ENCODE results near the gene PDE4D.

The PDE4D gene

GRCh38 chr5:59593439-59594007, 300.0 kb downstream of the PDE4D start:
- FAIRE-seq = peak; percentile 50
- TF ChIP-seq TAF1 (IDR thresholded peaks at IDR 0.05; ENCODE audit: low read depth, low read length) (no peak), SPI1 (IDR thresholded peaks at IDR 0.05; ENCODE audit: low read depth, low read length) (peak; percentile 43; the same call in 1 of the 2 replicates)
- DNase-seq (ENCODE audit: insufficient read length, low spot score) = no peak

- TF ChIP-seq POLR2A (IDR thresholded peaks at IDR 0.05; ENCODE audit: low read depth, low read length) (no peak), POLR2AphosphoS5 (IDR thresholded peaks at IDR 0.05; ENCODE audit: low read depth, low read length) (no peak)
- no peak for FAIRE-seq
- no peak for DNase-seq (ENCODE audit: insufficient read length, low spot score)
Observed at GRCh38 chr5:59592101-59592500, 301.4 kb downstream of the PDE4D start.

- FAIRE-seq (no peak), DNase-seq (ENCODE audit: insufficient read length, low spot score) (no peak)
- TF ChIP-seq POLR2A (IDR thresholded peaks at IDR 0.05; ENCODE audit: low read depth, low read length) (no peak), POU2F2 (IDR thresholded peaks at IDR 0.05; ENCODE audit: low read depth, low read length) (no peak), PAX5 (IDR thresholded peaks at IDR 0.05; ENCODE audit: insufficient read depth, low read length, severe bottlenecking) (no peak), POLR2AphosphoS5 (IDR thresholded peaks at IDR 0.05; ENCODE audit: low read depth, low read length) (no peak), TAF1 (IDR thresholded peaks at IDR 0.05; ENCODE audit: low read depth, low read length) (no peak), SPI1 (IDR thresholded peaks at IDR 0.05; ENCODE audit: low read depth, low read length) (no peak)
Observed at GRCh38 chr5:59591162-59591561, 302.4 kb downstream of the PDE4D start.

GRCh38 chr5:59588922-59589321, 304.6 kb downstream of the PDE4D start:
- FAIRE-seq = no peak
- DNase-seq (ENCODE audit: insufficient read length, low spot score) = no peak
- TF ChIP-seq SPI1 (IDR thresholded peaks at IDR 0.05; ENCODE audit: low read depth, low read length) (no peak), TAF1 (IDR thresholded peaks at IDR 0.05; ENCODE audit: low read depth, low read length) (no peak), POLR2A (IDR thresholded peaks at IDR 0.05; ENCODE audit: low read depth, low read length) (no peak), POLR2AphosphoS5 (IDR thresholded peaks at IDR 0.05; ENCODE audit: low read depth, low read length) (no peak), POU2F2 (IDR thresholded peaks at IDR 0.05; ENCODE audit: low read depth, low read length) (no peak), PAX5 (IDR thresholded peaks at IDR 0.05; ENCODE audit: insufficient read depth, low read length, severe bottlenecking) (no peak)

GRCh38 chr5:59587489-59588337, 305.8 kb downstream of the PDE4D start:
- DNase-seq (ENCODE audit: insufficient read length, low spot score) (no peak), FAIRE-seq (no peak)
- TF ChIP-seq POU2F2 (IDR thresholded peaks at IDR 0.05; ENCODE audit: low read depth, low read length) (no peak), SPI1 (IDR thresholded peaks at IDR 0.05; ENCODE audit: low read depth, low read length) (no peak), PAX5 (IDR thresholded peaks at IDR 0.05; ENCODE audit: insufficient read depth, low read length, severe bottlenecking) (no peak), POLR2AphosphoS5 (IDR thresholded peaks at IDR 0.05; ENCODE audit: low read depth, low read length) (no peak), POLR2A (IDR thresholded peaks at IDR 0.05; ENCODE audit: low read depth, low read length) (no peak), TAF1 (IDR thresholded peaks at IDR 0.05; ENCODE audit: low read depth, low read length) (no peak)

GRCh38 chr5:59586841-59587240, 306.7 kb downstream of the PDE4D start:
- TF ChIP-seq POU2F2 (IDR thresholded peaks at IDR 0.05; ENCODE audit: low read depth, low read length) (no peak), POLR2AphosphoS5 (IDR thresholded peaks at IDR 0.05; ENCODE audit: low read depth, low read length) (no peak), TAF1 (IDR thresholded peaks at IDR 0.05; ENCODE audit: low read depth, low read length) (no peak), SPI1 (IDR thresholded peaks at IDR 0.05; ENCODE audit: low read depth, low read length) (no peak), PAX5 (IDR thresholded peaks at IDR 0.05; ENCODE audit: insufficient read depth, low read length, severe bottlenecking) (no peak), POLR2A (IDR thresholded peaks at IDR 0.05; ENCODE audit: low read depth, low read length) (no peak)
- DNase-seq (ENCODE audit: insufficient read length, low spot score) = no peak
- FAIRE-seq = no peak

- no peak for FAIRE-seq
- no peak for DNase-seq (ENCODE audit: insufficient read length, low spot score)
- TF ChIP-seq POLR2A (IDR thresholded peaks at IDR 0.05; ENCODE audit: low read depth, low read length) (no peak), POLR2AphosphoS5 (IDR thresholded peaks at IDR 0.05; ENCODE audit: low read depth, low read length) (no peak), PAX5 (IDR thresholded peaks at IDR 0.05; ENCODE audit: insufficient read depth, low read length, severe bottlenecking) (no peak), SPI1 (IDR thresholded peaks at IDR 0.05; ENCODE audit: low read depth, low read length) (no peak), TAF1 (IDR thresholded peaks at IDR 0.05; ENCODE audit: low read depth, low read length) (no peak), POU2F2 (IDR thresholded peaks at IDR 0.05; ENCODE audit: low read depth, low read length) (no peak)
Observed at GRCh38 chr5:59584858-59585846, 308.4 kb downstream of the PDE4D start.

- DNase-seq (ENCODE audit: insufficient read length, low spot score) (no peak), FAIRE-seq (no peak)
- TF ChIP-seq PAX5 (IDR thresholded peaks at IDR 0.05; ENCODE audit: insufficient read depth, low read length, severe bottlenecking) = no peak
Observed at GRCh38 chr5:59583810-59584562, 309.5 kb downstream of the PDE4D start.
